Stimulated activated memory B cell treated with anti-CD40 and anti-IgM and Interleukin-4, amounts not matched to agents 10 μg/mL and 1 μg/mL and 100 μg/mL, for 72 hours (primary cell): Measurements from ENCODE around the gene SERINC4.
"Not testable (repeated sequence)": the region's sequence is repeated elsewhere in the genome, so short reads cannot be mapped to it uniquely, and the experiment has no call there.

Source experiments
- ATAC-seq: fragments of 150-1000 bp; cut with Tn5 transposase; 2 replicates; pipeline ENCODE4 v1.10.0; 2021
- H3K27ac Mint-ChIP-seq: one replicate; pipeline ENCODE4 v1.8.0; 2022; ENCODE audit warnings: mild to moderate bottlenecking, mixed read lengths
- H3K27me3 Mint-ChIP-seq: one replicate; pipeline ENCODE4 v1.8.0; 2022; ENCODE audit warnings: mixed read lengths
- H3K36me3 Mint-ChIP-seq: one replicate; pipeline ENCODE4 v1.8.0; 2022; ENCODE audit warnings: mixed read lengths
- H3K4me1 Mint-ChIP-seq: one replicate; pipeline ENCODE4 v1.8.0; 2022; ENCODE audit warnings: mixed read lengths
- H3K4me3 Mint-ChIP-seq: one replicate; pipeline ENCODE4 v1.8.0; 2022; ENCODE audit warnings: mild to moderate bottlenecking, moderate library complexity, mixed read lengths
- H3K9me3 Mint-ChIP-seq: one replicate; pipeline ENCODE4 v1.8.0; 2022; ENCODE audit warnings: mixed read lengths

The SERINC4 gene

DNA sequence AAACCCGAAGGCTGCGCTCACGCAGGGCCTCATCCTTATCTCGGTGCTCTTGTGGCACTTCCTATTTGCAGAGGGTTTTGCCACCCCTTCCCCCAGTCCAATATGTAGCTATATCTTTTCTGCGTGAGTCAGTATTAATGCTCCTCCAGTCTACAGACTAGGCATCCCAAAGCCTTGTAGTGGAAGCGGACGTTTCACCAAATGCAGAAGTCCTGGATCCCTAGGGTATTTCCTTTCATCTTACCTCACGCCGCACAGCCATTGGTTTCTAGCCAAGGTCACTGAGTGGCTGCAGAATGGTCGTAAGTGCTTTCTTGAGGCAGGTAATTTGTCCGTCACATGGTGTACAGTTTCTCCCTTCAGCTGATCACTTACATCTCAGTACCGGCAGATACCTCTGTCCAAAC, 53.1 kb downstream of the SERINC4 start:
- ATAC-seq: peak; percentile 37
- not testable (repeated sequence) for H3K9me3 Mint-ChIP-seq, H3K27me3 Mint-ChIP-seq
- peaks cover 12% of the 10 kb centered on the region for H3K36me3 Mint-ChIP-seq
- H3K4me1 Mint-ChIP-seq: peaks cover 56% of the 10 kb centered on the region
- peak overlapping the region; percentile 96 for H3K27ac Mint-ChIP-seq
- H3K4me3 Mint-ChIP-seq: peak overlapping the region; percentile 95

DNA sequence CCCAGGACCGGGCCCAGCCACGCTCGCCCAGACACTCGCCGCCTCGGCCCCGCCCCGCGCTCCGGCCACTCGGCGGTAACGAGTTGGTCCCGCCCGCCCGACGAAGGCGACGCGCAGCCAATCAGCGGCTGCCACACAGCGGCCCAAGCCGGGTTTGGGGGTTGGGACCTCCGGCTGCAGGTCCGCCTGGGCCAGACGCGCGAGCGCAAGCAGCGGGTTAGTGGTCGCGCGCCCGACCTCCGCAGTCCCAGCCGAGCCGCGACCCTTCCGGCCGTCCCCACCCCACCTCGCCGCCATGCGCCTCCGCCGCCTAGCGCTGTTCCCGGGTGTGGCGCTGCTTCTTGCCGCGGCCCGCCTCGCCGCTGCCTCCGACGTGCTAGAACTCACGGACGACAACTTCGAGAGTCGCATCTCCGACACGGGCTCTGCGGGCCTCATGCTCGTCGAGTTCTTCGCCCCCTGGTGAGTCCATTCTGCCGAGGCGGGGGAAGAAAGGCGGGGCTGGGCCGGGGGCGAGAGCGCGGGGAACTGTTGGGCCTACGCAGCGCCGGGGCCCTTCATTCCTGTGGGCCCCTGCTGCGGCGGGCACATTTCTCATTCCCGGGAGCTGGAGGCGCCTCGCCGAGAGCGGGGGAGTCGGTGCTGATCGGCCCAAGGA, 53.6 kb downstream of the SERINC4 start, which contains the start of gene PDIA3:
Gene PDIA3, plus strand, starts transcription at position 194 of the 658 bp plus-strand sequence. Its CDS starts 102 bp downstream, at position 296.
- not testable (repeated sequence) for H3K9me3 Mint-ChIP-seq, H3K27me3 Mint-ChIP-seq
- ATAC-seq: peak; percentile 93
- Mint-ChIP-seq H3K27ac (peak within 1 kb of the TSS; percentile 96), H3K4me3 (peak within 1 kb of the TSS; percentile 95), H3K4me1 (peaks cover 53% of the 10 kb centered on the region), H3K36me3 (peaks cover 10% of the 10 kb centered on the region)
